ENCODE measurements around the gene GSC2. TPM values are rescaled to one million over a fixed set of nuclear protein-coding genes. Genes with fewer than 3 reads are reported as not detected.

Gene GSC2
- total and polyA plus RNA-seq, 4 donors, result not detected

GRCh38 chr22:19133561-19133960 is 16.5 kb downstream of the GSC2 start:
- no peak for DNase-seq (ENCODE audit: low spot score)
- Histone ChIP-seq H3K27me3 (ENCODE audit: control insufficient read depth in 4 of 4, insufficient read depth in 4 of 4, low read length in 3 of 4) (no peaks in the 10 kb centered on the region), H3K36me3 (ENCODE audit: control insufficient read depth in 4 of 4, insufficient read depth in 3 of 4, low read depth in 1 of 4, low read length in 3 of 4) (peaks cover 6 to 48% (median 22%) of the 10 kb centered on the region in 4 donors), H3K27ac (ENCODE audit: low read depth in 1 of 2, low read length in 2 of 2) (no peak overlapping the region), H3K9me3 (ENCODE audit: control insufficient read depth in 4 of 4, low read length in 3 of 4) (no peaks in the 10 kb centered on the region), H3K9ac (ENCODE audit: low read depth in 1 of 2, low read length in 2 of 2) (no peak overlapping the region), H3K4me3 (ENCODE audit: low read depth in 1 of 3, low read length in 3 of 3) (no peak overlapping the region), H3K4me1 (ENCODE audit: control insufficient read depth in 4 of 4, insufficient read depth in 4 of 4, low read length in 3 of 4) (no peaks in the 10 kb centered on the region)
- WGBS, result 97% methylated on average over 13 of the region's 13 CpGs
- TF ChIP-seq GABPA (IDR thresholded peaks at IDR 0.05 in 1 of 2, conservative IDR thresholded peaks at IDR 0.05 in 1 of 2), result no peak
- no peak for TF ChIP-seq TAF1 (conservative IDR thresholded peaks at IDR 0.05)
- TF ChIP-seq FOXA2 (IDR thresholded peaks at IDR 0.05), result no peak
- no peak for TF ChIP-seq YY1 (IDR thresholded peaks at IDR 0.05)
- no peak for TF ChIP-seq SP1 (IDR thresholded peaks at IDR 0.05)
- TF ChIP-seq EGR1 (IDR thresholded peaks at IDR 0.05; ENCODE audit: low read depth in 2 of 2), result no peak
- TF ChIP-seq HNF4A (conservative IDR thresholded peaks at IDR 0.05), result no peak
- no peak for TF ChIP-seq ATF3 (IDR thresholded peaks at IDR 0.05)
- TF ChIP-seq RAD21 (IDR thresholded peaks at IDR 0.05), result no peak
- no peak for TF ChIP-seq REST (IDR thresholded peaks at IDR 0.05)
- no peak for TF ChIP-seq MAX (IDR thresholded peaks at IDR 0.05)
- no peak for TF ChIP-seq FOXA1 (IDR thresholded peaks at IDR 0.05)
- TF ChIP-seq CTCF (IDR thresholded peaks at IDR 0.05; ENCODE audit: low read depth, low read length, missing input control), result no peak
- no peak for TF ChIP-seq HNF4G (IDR thresholded peaks at IDR 0.05)
- TF ChIP-seq ZBTB33 (IDR thresholded peaks at IDR 0.05), result no peak
- no peak for TF ChIP-seq JUND (IDR thresholded peaks at IDR 0.05)

All from liver (tissue), 9 donors.